Cardiac muscle cell (in vitro differentiated cells and primary cell): Measurements from ENCODE around the gene RELA. TPM values are rescaled to one million over a fixed set of nuclear protein-coding genes. Genes with fewer than 3 reads are reported as not detected.

Experiments used
- DNase-seq, 2 donors: peaks; one replicate each; pipeline versions ENCODE4 v3.0.0 to v3.0.0-alpha.2; 2010 to 2017; ENCODE audit warnings: low read depth in 1 of 2, low spot score in 1 of 2
- H3K27ac ChIP-seq: fragments of 200-600 bp; sonication (generic); 2 replicates; pipeline ENCODE4 v1.5.1; 2016
- H3K27me3 ChIP-seq: fragments of 200-600 bp; sonication (generic); 2 replicates; pipeline ENCODE4 v1.6.0; 2016; ENCODE audit warnings: control low read depth
- H3K36me3 ChIP-seq: fragments of 200-600 bp; sonication (generic); 2 replicates; pipeline ENCODE4 v1.5.1; 2016; ENCODE audit warnings: control low read depth
- H3K4me1 ChIP-seq: fragments of 200-600 bp; sonication (generic); 2 replicates; pipeline ENCODE4 v1.8.1; 2017; ENCODE audit warnings: low read depth, mild to moderate bottlenecking, mixed run types
- H3K4me3 ChIP-seq: fragments of 200-600 bp; sonication (generic); 2 replicates; pipeline ENCODE4 v1.5.1; 2016; ENCODE audit warnings: mild to moderate bottlenecking
- H3K9me3 ChIP-seq: fragments of 200-600 bp; sonication (generic); 2 replicates; pipeline ENCODE4 v1.5.1; 2017; ENCODE audit warnings: low read depth, mild to moderate bottlenecking, control low read depth
- polyA plus RNA-seq: library from polyadenylated mRNA; unstranded; fragments of >200 nt; fragmentation: Nextera tagmentation; extraction: Ambion mirVana; gene quantifications from 2 replicates; pipeline ENCODE4 v1.2.1, GENCODE V29; 2016
- total RNA-seq: library from RNA; depleted of rRNA; stranded (reverse); fragments of >200 nt; gene quantifications from 2 replicates; pipeline ENCODE4 v1.2.3, GENCODE V29; 2016
- TF ChIP-seq, protein P1 (sequence below): IDR thresholded peaks from 2 replicates; pipeline ENCODE4 v1.5.1; 2012; ENCODE audit warnings: low read depth, mild to moderate bottlenecking, low read length

RELA gene
- total and polyA plus RNA-seq, 2 experiments from 2014 or later: 46.2 to 51.9 TPM

DNA sequence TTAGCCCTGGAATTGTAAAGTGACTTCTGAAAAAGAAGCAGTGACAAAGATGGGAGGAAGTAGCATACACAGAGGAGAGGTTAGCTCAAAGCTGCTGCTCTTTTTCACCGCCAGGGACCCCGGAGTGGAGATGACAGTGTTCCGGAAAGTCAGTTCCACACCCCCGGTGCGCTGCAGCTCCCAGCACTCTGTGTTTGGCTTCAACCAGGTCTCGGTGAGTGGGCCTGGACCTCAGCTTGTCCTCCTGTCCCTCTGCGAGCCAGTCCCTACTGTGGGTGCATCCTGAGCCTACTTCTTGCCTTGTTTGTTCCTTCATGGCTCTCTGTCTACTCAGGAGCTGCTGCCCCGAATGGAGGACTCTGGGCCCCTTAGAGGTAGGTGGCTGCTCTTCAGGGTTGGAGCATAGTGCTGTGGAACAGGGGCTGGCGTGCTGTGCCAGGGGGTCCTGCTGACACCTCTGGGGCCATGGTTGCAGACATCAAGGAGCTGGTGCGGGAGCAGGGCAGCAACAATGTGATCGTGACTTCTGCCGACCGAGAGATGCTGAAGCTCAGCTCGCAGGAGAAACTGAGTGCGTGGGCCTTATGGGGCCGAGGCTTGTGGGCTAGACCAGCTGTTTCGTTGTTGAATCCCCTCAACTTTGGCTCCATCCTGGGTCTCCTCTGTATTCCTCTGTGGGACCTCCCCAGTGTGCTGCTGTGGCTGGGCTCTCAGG is 45.4 kb downstream of the RELA start:
- no peak for DNase-seq
- Histone ChIP-seq H3K4me3 (peak overlapping the region; percentile 51), H3K4me1 (peaks cover 12% of the 10 kb centered on the region), H3K27me3 (no peaks in the 10 kb centered on the region), H3K36me3 (peaks cover 11% of the 10 kb centered on the region), H3K27ac (peak overlapping the region; percentile 65), H3K9me3 (no peaks in the 10 kb centered on the region)
- TF ChIP-seq, protein P1, sequence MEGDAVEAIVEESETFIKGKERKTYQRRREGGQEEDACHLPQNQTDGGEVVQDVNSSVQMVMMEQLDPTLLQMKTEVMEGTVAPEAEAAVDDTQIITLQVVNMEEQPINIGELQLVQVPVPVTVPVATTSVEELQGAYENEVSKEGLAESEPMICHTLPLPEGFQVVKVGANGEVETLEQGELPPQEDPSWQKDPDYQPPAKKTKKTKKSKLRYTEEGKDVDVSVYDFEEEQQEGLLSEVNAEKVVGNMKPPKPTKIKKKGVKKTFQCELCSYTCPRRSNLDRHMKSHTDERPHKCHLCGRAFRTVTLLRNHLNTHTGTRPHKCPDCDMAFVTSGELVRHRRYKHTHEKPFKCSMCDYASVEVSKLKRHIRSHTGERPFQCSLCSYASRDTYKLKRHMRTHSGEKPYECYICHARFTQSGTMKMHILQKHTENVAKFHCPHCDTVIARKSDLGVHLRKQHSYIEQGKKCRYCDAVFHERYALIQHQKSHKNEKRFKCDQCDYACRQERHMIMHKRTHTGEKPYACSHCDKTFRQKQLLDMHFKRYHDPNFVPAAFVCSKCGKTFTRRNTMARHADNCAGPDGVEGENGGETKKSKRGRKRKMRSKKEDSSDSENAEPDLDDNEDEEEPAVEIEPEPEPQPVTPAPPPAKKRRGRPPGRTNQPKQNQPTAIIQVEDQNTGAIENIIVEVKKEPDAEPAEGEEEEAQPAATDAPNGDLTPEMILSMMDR: no peak

DNA sequence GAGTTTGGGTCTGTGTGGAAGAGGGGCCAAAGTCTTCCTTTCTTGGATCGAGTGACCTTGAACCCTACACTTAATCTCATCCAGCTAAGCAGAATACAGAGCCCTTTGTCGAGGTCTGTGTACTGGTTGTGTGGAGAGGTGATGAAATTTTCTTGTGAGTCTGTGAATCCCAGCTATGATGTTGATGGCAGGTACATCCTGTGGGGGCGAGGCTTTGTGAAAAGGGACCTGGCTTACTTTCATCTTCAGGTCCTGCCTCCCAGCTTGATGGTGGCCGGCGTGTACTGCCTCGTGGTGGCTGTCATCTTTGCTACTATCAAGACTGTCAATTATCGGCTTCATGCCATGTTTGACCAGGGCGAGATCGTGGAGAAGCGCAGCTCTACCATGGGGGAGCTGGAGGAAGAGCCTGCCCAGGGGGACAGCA is 46.1 kb downstream of the RELA start:
- Histone ChIP-seq H3K27me3 (no peaks in the 10 kb centered on the region), H3K4me1 (peaks cover 12% of the 10 kb centered on the region), H3K4me3 (peak overlapping the region; percentile 51), H3K36me3 (peaks cover 11% of the 10 kb centered on the region), H3K9me3 (no peaks in the 10 kb centered on the region), H3K27ac (peak overlapping the region; percentile 65)
- TF ChIP-seq, protein P1: no peak
- no peak for DNase-seq

DNA sequence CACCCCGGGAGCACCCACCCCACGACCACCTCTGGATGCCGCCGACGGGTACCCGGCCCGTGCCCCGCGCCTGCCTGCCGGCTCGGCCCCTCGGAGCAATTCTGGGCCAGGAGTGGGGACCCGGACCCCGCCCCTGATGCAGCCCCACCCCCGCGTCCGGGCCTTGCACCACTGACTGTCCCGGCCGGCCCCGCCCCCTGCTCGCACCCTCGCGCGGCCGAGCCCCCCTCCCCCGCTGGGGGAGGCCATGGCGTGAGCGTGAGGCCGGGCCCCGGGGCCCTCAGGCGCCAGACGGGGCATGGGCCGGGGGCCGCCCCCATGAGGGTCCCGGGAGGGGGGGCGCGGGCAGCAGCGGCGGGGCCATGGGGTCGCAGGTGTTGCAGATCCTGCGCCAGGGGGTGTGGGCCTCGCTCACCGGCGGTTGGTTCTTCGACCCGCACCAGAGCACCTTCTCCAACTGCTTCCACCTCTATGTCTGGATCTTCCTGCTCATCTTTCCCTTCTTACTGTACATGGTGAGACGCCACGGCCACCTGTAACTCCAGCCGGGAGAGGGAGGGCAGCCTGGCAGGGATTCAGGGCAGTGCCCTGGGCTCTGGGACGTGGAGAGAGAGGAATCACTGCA is 46.7 kb downstream of the RELA start:
- H3K9me3 ChIP-seq: no peaks in the 10 kb centered on the region
- H3K4me1 ChIP-seq: peaks cover 12% of the 10 kb centered on the region
- H3K27me3 ChIP-seq: no peaks in the 10 kb centered on the region
- TF ChIP-seq, protein P1: no peak
- DNase-seq: peak; percentile 31 to 58
- H3K4me3 ChIP-seq: peak overlapping the region; percentile 51
- peaks cover 11% of the 10 kb centered on the region for H3K36me3 ChIP-seq
- H3K27ac ChIP-seq: peak overlapping the region; percentile 65

DNA sequence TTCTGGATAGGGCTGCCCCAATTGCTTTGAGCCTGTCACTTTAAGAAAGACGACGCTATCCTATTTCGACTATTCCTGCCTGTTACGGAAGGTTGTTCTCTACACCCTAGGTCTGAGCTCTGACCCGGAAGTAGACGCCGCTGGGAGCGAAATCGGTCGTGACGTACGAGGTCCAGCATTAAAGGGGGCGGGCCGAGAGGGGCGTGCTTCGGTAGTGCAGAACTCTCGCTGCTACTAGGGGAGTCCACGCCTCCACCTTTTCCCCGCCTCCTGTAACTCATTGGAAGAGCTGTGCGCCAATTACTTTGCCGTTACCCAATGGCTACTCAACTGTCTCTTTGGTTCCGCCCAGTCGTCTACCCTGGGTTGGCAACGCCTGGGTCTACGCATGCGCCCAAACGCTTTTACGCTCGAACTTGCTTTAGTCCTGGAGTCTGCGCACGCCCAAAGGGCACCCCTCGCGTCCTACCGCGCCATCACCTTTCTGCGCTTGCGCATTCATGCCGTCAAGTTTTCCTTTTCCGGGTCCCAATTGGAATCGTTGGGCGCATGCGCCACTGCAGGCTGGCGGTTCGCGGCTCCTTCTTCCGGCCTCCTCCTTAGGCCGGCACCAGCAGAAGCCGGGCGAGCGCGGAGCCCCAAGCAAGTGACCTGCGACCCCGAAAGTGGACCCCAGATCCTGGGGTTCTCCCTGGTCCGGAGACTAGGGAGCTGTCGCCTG is 47.3 kb downstream of the RELA start, which contains the start of gene PCNX3:
Gene PCNX3, plus strand, starts transcription at position 548 of the 721 bp plus-strand sequence. CDS start 536 bp downstream, outside the sequence.
- no peaks in the 10 kb centered on the region for H3K9me3 ChIP-seq
- H3K36me3 ChIP-seq: peaks cover 11% of the 10 kb centered on the region
- peak; percentile 100 for DNase-seq
- peak within 1 kb of the TSS; percentile 77 for H3K27ac ChIP-seq
- H3K4me1 ChIP-seq: peaks cover 12% of the 10 kb centered on the region
- TF ChIP-seq, protein P1: no peak
- no peaks in the 10 kb centered on the region for H3K27me3 ChIP-seq
- peak within 1 kb of the TSS; percentile 69 for H3K4me3 ChIP-seq

DNA sequence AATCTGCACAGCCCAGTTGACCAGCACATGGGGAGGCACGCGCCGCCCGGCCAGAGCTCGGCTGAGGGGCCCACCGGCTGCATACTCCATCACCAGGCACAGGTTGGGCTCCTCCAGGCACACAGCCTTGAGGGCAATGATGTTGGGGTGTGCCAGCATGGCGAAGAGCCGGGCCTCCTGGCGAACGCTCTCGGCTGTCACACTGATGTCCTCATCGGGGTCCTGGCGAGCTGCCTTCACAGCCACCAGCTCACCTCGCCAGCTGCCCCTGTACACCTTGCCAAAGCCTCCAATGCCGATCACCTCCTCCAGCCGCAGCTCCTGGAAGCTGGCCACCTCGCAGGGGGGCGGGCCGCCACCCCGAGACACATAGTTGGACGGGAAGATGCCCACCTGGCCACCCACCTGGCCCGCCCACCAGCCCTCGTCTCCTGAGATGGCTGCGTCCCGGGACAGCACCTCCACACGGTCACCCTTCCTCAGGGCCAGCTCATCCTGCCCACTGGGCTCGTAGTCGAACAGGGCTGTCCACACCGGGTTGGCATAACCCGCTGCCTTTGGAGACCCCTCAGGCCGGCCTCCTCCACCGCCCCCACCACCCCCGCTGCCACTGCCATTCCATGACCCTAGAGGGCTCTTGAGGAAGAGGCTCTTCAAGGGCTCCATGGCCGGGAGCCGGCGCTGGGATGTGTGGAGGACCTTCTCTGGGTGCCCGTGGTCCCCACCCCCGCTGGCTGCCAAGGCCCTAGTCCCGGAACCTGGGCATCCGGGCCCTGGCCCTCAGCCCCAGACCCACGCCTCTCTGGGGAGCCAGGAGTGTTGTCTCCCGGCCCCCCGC is 49.4 kb downstream of the RELA start:
- Histone ChIP-seq H3K9me3 (no peaks in the 10 kb centered on the region), H3K4me3 (peak overlapping the region; percentile 69), H3K36me3 (no peaks in the 10 kb centered on the region), H3K4me1 (peaks cover 12% of the 10 kb centered on the region), H3K27ac (peak overlapping the region; percentile 77), H3K27me3 (no peaks in the 10 kb centered on the region)
- TF ChIP-seq, protein P1: no peak
- DNase-seq: peak in 1 of 2 donors; percentile 28
